IPS-NIHi7 (cell line): ENCODE data around the gene OAT.
"Not testable (repeated sequence)": the region's sequence is repeated elsewhere in the genome, so short reads cannot be mapped to it uniquely, and the experiment has no call there.

Source experiments
- DNase-seq: peaks from one replicate; pipeline ENCODE4 v3.0.0; 2012; ENCODE audit warnings: mixed read lengths; ENCODE audit errors: extremely low spot score

Gene OAT

GRCh38 chr10:124447751-124448466 lies 29.2 kb upstream of the OAT start:
- DNase-seq: no peak

DNA sequence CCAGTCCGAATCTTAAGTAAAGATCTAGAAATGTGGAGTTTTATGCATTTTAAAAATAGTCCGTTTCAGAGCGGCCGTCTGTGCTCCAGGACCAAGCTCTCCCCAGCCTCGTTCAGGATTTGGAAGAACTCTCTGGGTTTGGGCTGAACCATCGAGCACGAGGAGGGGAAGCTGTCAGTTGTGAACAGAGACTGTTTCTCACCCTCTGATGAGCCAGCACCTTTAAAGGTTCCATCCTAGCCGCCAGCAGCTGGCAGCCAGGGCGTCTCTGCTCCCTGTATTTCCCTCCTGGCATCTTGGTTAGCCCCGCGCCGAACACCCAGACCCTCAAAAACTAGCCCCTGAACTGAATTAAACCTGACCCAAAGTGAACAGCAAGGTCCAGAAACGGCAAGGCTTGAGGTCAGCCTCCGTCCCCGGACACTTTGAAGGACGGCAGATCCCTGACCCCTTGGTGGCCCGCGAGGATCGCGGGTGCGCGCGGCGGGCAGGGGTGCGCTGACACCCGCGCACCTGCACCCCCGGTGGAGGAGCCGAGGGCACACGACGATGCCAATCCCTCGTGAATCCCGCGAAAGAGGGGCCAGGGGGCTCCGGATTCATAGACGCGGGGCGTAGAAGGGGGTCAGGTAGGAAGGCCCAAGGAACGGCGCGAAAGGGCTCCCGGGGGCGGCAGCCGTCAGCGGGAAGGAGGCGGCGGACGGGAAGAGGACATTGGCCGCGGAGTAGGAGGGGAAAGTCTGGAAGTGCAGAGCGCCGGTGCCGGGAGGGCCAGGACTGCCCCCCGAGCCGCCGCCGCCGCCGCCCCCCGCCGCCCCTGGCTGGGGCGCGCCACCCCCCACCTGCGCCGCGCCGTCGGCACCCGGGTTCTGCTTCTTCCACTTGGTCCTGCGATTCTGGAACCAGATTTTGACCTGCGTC lies 28.4 kb upstream of the OAT start:
- no peak for DNase-seq

DNA sequence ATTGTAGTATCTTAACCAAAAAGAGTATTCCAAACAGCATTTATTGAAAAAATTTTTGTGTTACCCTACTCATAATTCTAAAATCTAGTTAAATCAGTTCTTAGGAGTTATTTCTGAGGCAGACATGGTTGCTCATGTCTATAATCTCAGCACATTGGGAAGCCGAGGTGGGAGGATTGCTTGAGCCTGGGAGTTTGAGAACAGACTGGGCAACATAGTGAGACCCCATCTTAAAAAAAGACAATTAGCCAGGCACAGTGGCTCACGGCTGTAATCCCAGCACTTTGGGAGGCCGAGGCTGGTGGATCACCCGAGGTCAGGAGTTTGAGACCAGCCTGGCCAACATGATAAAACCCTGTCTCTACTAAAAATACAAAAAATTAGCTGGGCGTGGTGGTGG lies 23.0 kb upstream of the OAT start:
- DNase-seq: not testable (repeated sequence)

DNA sequence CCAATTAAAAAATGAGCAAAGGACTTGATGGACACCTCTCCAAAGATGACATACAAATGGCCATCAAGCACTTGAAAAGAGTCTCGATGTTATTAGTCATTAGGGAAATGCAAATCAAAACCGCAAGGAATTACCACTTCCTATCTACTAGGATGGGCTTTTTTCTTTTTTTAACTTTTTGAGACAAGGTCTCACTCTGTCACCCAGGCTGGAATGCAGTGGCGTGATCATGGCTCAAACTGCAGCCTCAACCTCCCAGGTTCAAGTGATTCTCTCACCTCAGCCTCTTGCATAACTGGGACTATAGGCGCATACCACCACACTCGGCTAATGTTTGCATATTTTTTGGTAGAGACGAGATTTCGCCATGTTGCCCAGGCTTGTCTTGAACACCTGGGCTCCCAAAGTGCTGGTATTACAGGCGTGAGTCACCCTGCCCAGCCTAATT lies 17.5 kb upstream of the OAT start:
- DNase-seq: no peak

GRCh38 chr10:124435683-124436082 lies 17.0 kb upstream of the OAT start:
- not testable (repeated sequence) for DNase-seq

DNA sequence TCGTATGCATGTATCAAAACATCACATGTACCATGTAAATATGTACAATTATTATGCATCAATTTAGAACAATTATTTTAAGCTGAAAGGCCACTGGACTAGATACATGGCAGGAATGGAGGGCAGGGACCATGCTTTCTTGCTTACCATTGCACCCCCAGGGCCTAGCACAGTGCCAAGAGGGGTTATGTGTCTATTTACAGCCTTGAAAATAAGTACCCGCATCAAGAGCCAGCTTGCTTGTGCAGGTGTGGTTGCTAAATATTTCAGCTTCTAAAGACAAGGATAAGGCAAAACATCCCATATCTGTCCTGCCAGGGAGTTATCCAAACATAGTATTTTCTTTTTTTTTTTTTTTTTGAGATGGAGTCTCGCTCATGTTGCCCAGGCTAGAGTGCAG lies 14.7 kb upstream of the OAT start:
- DNase-seq: no peak

DNA sequence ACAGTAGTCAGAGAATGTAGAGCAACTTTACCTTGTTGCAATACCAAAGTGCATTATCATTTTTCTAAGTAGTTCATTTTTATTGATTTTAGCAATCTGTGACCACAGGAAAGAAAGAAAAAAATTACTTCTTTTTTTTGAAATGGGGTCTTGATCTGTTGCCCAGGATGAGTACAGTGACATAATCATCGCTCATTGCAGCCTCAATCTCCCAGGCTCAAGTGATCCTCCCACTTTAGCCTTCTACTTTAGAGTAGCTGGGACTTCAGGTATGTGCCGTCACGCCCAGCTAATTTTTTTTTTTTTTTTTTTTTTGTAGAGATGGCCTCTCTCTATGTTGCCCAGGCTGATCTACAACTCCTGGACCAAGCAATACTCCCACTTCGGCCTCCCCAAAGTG lies 11.4 kb upstream of the OAT start:
- no peak for DNase-seq

DNA sequence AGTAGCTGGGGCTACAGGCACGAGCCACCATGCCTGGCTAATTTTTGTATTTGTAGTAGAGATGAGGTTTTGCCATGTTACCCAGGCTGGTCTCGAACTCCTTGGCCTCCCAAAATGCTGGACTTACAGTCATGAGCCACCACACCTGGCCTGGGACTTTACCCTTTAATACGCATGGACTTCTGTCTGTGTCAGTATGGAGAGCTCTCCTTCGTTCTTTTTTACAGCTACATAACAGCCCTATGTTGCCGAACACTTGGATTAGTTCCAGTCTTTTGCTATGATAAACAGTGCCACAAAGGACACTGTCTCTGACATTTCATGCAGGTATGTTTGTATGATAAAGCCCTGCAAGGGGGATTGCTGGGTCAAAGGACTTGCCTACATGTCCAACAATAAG lies 10.9 kb upstream of the OAT start:
- no peak for DNase-seq

- DNase-seq: no peak
Observed at GRCh38 chr10:124428207-124428777, 9.6 kb upstream of the OAT start.

- DNase-seq: no peak
Observed at GRCh38 chr10:124425227-124425962, 6.7 kb upstream of the OAT start.

DNA sequence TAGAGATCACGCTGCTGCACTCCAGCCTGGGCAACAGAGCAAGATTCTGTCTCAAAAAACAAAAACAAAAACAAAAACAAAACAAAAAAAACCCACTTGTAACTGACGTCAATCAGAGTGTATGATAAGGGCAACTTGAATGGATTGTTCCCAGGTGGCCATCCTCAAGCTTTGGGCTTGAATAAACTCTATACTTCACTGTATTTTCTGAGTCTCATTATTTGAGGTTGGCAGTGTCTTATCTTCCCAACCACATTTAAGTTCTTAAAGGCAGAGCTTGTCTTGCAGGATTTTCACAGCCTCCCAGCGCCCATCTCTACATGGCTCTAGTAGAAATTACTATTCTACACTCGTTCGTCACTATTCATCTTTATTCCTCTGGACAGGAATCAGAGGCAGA lies 5.1 kb upstream of the OAT start:
- no peak for DNase-seq

GRCh38 chr10:124422742-124423141 lies 4.0 kb upstream of the OAT start:
- no peak for DNase-seq

GRCh38 chr10:124420254-124420653 lies 1.5 kb upstream of the OAT start:
- no peak for DNase-seq

DNA sequence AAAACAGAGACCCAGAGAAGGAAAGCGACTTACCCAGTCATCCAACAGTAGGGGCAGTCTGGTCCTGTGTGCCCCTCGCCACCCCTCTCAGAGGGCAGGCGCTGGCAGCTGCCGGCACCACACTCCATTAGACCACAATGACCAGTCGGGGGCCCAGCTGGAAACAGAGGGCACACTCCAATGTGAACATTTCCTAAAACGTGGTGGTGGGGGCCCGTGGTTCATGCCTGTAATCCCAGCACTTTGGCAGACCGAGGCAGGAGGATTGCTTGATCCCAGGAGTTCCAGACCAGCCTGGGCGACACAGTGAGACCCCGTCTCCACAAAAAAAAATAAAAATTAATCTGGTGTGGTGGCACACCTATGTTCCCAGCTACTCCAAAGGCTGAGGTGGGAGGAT lies 912 bp upstream of the OAT start:
- no peak for DNase-seq

DNA sequence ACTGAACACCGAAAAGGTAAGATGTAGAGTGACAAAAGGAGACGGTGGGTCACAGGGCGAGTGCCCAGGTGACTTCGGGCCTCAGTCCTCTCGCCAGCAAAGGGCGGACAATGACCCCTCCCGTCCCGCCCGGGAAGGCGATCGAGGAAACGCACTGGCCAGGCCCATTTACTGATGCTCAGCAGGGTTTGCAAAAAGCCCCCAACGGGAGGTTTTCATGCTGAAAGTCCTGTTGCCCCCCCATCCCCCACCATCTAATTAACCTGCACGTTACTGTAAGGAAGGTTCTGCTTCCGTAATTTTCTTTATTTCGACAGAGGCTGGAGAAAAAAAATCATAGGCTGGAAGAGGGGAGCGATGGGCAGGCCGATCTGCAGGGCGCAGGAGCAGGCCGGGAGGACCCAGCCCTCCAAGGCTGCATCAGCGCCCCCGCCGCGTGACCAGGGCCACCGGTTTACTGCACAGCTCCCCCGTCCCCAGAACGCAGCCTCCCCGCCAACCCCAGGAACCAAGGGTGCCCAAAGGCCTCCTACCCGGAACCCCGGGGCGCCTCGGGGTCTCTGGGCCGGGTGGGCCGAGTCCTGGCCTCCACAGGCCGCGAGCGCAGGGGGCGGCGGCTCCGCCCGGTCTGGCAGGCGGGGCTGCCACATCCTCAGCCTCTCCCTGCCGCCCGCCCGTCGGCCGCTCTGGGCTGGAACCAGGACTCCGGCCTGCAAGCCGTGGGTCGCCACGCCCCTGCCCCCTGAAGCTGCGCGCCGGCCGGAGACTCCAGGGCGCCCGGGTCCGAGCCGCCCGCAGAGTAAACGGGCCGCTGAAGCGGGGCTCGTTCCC lies 613 bp downstream of the OAT start:
- DNase-seq: peak; percentile 63

DNA sequence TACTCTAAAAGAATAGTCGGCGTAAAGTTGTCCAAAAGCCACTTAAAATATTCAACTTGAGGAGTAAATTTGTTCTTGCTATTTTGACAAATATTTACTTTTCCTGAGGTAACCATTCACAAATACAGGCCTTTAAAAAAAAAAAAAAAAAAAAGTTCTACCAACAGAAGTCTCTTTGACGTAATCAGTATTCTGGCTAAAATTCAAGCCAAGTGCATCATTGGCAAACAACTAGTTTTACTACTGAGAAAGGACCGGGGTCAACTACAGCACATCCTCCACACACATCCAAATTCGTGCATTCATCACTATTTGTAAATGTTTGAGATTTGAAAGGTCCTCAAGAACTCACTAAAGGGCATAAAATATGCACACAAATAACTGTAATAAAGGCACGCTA lies 2.0 kb downstream of the OAT start:
- DNase-seq: no peak

- DNase-seq: no peak
Observed at GRCh38 chr10:124415210-124415609, 3.5 kb downstream of the OAT start.

GRCh38 chr10:124414076-124414475 lies 4.6 kb downstream of the OAT start:
- no peak for DNase-seq

- DNase-seq: no peak
Observed at GRCh38 chr10:124409696-124410095, 9.0 kb downstream of the OAT start.

DNA sequence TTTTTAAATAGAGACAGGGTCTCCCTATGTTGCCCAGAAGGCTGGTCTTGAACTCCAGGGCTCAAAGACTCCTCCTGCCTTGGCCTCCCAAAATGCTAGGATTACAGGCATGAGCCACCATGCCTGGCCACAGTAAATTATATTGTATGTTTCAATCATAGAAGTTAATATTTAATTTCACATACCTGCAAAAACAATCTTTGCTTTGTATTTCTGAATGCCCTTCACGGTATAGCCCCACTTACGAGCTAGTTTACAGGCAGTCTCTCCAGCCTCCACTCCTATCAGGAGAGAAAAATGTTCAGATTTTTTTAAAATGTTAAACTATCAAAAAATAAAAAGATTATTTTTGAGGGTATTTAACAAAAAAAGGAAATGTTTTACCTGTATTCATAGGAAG lies 10.4 kb downstream of the OAT start:
- DNase-seq: no peak

DNA sequence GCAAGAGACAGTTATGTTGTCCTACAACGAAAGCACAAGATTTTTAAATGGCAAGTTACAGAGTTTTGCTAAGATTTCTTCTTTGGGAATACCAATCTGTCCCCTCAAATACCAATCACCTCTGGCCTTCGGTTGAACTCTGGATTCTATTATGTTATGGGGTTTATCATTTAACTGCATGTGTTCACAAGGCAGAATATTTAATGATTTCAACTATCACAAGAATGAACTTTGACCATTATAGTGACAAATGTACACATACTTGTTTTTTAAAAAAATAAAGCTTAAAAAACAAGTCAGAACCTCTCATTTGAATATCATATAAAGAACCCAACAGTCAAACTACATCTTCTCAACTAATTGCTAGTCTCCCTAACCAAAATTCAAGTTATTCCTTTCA lies 11.3 kb downstream of the OAT start:
- DNase-seq: no peak
